A549 (cell line): ENCODE data around the gene MALAT1. TPM values are rescaled to one million over a fixed set of nuclear protein-coding genes. Genes with fewer than 3 reads are reported as not detected.

Experiments used
- ATAC-seq, 2 experiments: fragments of 200-7000 bp in 1 of 2; fragments of >200 bp in 1 of 2; cut with Nextera tagmentation in 1 of 2; cut with Tn5 transposase in 1 of 2; 3 replicates each; pipeline versions ENCODE4 v1.8.0 to v1.9.1; 2018 to 2020; ENCODE audit warnings: mild to moderate bottlenecking in 1 of 2, moderate library complexity in 1 of 2
- CTCF ChIA-PET: fragments of 300-600 bp; sonication (Branson Sonifier 250); formaldehyde crosslinking; extraction: SDS; loops from one replicate; lab custom pipeline; 2021; ENCODE audit warnings: antibody characterized with exemption, inconsistent platforms; lab: Yijun Ruan, JAX
- POLR2A ChIA-PET: fragments of 350-600 bp; formaldehyde crosslinking; extraction: SDS; loops from one replicate; lab custom pipeline; 2021; ENCODE audit warnings: antibody characterized with exemption, inconsistent platforms; lab: Yijun Ruan, JAX
- DNase-seq, 2 experiments: peaks; one replicate each; pipeline versions ENCODE4 v3.0.0 to v3.0.0-alpha.2; 2011 to 2016; ENCODE audit warnings: low read depth in 1 of 2, low spot score in 1 of 2
- FAIRE-seq: peaks from 2 replicates; lab custom pipeline; 2011; peaks lifted over from hg19 to GRCh38; lab: Jason Lieb, UNC
- H3K27ac ChIP-seq, 2 experiments: fragments of >200 bp; sonication (Bioruptor Twin); formaldehyde crosslinking; 3 replicates each; pipeline ENCODE4 v1.5.1; 2016 to 2017
- H3K4me1 ChIP-seq: fragments of >200 bp; sonication (Bioruptor Twin); formaldehyde crosslinking; 3 replicates; pipeline ENCODE4 v1.6.1; 2016
- H3K4me2 ChIP-seq: fragments of >200 bp; sonication (Bioruptor Twin); formaldehyde crosslinking; 3 replicates; pipeline ENCODE4 v1.6.1; 2016
- H3K4me3 ChIP-seq: fragments of >200 bp; sonication (Bioruptor Twin); formaldehyde crosslinking; 3 replicates; pipeline ENCODE4 v1.5.1; 2016
- H3K9me3 ChIP-seq: fragments of >200 bp; sonication (Bioruptor Twin); formaldehyde crosslinking; 3 replicates; pipeline ENCODE4 v1.6.1; 2016
- FOSB ChIP-seq: fragments of 250-450 bp; sonication (Bioruptor Pico); IDR thresholded peaks from 2 replicates; pipeline ENCODE4 v1.5.0; 2020; ENCODE audit warnings: mild to moderate bottlenecking, moderate library complexity
- HDAC2 ChIP-seq: fragments of 200-600 bp; sonication (generic); IDR thresholded peaks from 2 replicates; pipeline ENCODE4 v1.6.1; 2016
- HOXA7 ChIP-seq: fragments of 250-450 bp; sonication (Bioruptor Pico); IDR thresholded peaks from 2 replicates; pipeline ENCODE4 v1.5.0; 2020; ENCODE audit warnings: mild to moderate bottlenecking, moderate library complexity
- NFE2L2 ChIP-seq: fragments of 150-350 bp; conservative IDR thresholded peaks from 2 replicates; pipeline ENCODE4 v1.6.1; 2014; ENCODE audit warnings: low read length
- RARB ChIP-seq: fragments of 250-450 bp; sonication (Bioruptor Pico); IDR thresholded peaks from 2 replicates; pipeline ENCODE4 v1.8.0; 2021; ENCODE audit warnings: mild to moderate bottlenecking, moderate library complexity
- SMC3 ChIP-seq: fragments of >200 bp; sonication (Bioruptor Twin); formaldehyde crosslinking; IDR thresholded peaks from 3 replicates; pipeline ENCODE4 v1.6.1; 2018; ENCODE audit warnings: inconsistent platforms
- TP53 ChIP-seq: fragments of 250-450 bp; sonication (Bioruptor Pico); IDR thresholded peaks from 2 replicates; pipeline ENCODE4 v1.5.0; 2021; ENCODE audit warnings: mild to moderate bottlenecking, moderate library complexity
- WGBS: methylation state at CpG from one replicate; pipeline ENCODE4 v1.1.6; 2017; ENCODE audit errors: missing lambda C conversion rate; 5-methylcytosine and 5-hydroxymethylcytosine counted together
- polyA plus RNA-seq, 4 experiments: library from polyadenylated mRNA; depleted of rRNA in 3 of 4; stranded (reverse); fragments of >200 nt; fragmentation: RNase III in 1 of 4; extraction: RNeasy Plus Mini Kit Qiagen cat#74134 plus additional on column Dnase treatment in 1 of 4; gene quantifications; 2 replicates in 3 of 4; 3 replicates in 1 of 4; pipeline ENCODE4 v1.2.3, GENCODE V29; 2011 to 2017
- TF ChIP-seq, protein P1 (sequence below): fragments of 250-450 bp; sonication (Bioruptor Pico); IDR thresholded peaks from 2 replicates; pipeline ENCODE4 v1.5.0; 2020; ENCODE audit warnings: low read depth, mild to moderate bottlenecking, moderate library complexity
- TF ChIP-seq, protein P2 (sequence below): fragments of 200-600 bp; sonication (generic); IDR thresholded peaks from 2 replicates; pipeline ENCODE4 v1.6.1; 2016; ENCODE audit warnings: antibody characterized with exemption, mild to moderate bottlenecking, moderate library complexity
- TF ChIP-seq, protein P3 (sequence below): fragments of >200 bp; sonication (Bioruptor Twin); formaldehyde crosslinking; IDR thresholded peaks from 3 replicates; pipeline ENCODE4 v1.6.1; 2016
- TF ChIP-seq, protein P4 (sequence below): fragments of >200 bp; sonication (Bioruptor Twin); formaldehyde crosslinking; IDR thresholded peaks from 3 replicates; pipeline ENCODE4 v1.5.1; 2016
- TF ChIP-seq, protein P5 (sequence below): fragments of 250-450 bp; sonication (Bioruptor Pico); IDR thresholded peaks from 2 replicates; pipeline ENCODE4 v1.5.0; 2021; ENCODE audit warnings: mild to moderate bottlenecking, moderate library complexity, borderline replicate concordance

Gene MALAT1
- polyA plus RNA-seq, 2 of the 4 experiments (the other 2 are of a cell fraction), result 188 to 1,041 TPM

DNA sequence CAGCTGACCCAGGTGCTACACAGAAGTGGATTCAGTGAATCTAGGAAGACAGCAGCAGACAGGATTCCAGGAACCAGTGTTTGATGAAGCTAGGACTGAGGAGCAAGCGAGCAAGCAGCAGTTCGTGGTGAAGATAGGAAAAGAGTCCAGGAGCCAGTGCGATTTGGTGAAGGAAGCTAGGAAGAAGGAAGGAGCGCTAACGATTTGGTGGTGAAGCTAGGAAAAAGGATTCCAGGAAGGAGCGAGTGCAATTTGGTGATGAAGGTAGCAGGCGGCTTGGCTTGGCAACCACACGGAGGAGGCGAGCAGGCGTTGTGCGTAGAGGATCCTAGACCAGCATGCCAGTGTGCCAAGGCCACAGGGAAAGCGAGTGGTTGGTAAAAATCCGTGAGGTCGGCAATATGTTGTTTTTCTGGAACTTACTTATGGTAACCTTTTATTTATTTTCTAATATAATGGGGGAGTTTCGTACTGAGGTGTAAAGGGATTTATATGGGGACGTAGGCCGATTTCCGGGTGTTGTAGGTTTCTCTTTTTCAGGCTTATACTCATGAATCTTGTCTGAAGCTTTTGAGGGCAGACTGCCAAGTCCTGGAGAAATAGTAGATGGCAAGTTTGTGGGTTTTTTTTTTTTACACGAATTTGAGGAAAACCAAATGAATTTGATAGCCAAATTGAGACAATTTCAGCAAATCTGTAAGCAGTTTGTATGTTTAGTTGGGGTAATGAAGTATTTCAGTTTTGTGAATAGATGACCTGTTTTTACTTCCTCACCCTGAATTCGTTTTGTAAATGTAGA is 1.7 kb downstream of the MALAT1 start (continued):
- TF ChIP-seq, protein P1, sequence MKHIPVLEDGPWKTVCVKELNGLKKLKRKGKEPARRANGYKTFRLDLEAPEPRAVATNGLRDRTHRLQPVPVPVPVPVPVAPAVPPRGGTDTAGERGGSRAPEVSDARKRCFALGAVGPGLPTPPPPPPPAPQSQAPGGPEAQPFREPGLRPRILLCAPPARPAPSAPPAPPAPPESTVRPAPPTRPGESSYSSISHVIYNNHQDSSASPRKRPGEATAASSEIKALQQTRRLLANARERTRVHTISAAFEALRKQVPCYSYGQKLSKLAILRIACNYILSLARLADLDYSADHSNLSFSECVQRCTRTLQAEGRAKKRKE (CRISPR knock-in tag), result peak; percentile 74; the same call in 1 of the 2 replicates
- TF ChIP-seq TP53 (CRISPR knock-in tag), result peak; percentile 98
- TF ChIP-seq NFE2L2, result no peak
- TF ChIP-seq, protein P2, sequence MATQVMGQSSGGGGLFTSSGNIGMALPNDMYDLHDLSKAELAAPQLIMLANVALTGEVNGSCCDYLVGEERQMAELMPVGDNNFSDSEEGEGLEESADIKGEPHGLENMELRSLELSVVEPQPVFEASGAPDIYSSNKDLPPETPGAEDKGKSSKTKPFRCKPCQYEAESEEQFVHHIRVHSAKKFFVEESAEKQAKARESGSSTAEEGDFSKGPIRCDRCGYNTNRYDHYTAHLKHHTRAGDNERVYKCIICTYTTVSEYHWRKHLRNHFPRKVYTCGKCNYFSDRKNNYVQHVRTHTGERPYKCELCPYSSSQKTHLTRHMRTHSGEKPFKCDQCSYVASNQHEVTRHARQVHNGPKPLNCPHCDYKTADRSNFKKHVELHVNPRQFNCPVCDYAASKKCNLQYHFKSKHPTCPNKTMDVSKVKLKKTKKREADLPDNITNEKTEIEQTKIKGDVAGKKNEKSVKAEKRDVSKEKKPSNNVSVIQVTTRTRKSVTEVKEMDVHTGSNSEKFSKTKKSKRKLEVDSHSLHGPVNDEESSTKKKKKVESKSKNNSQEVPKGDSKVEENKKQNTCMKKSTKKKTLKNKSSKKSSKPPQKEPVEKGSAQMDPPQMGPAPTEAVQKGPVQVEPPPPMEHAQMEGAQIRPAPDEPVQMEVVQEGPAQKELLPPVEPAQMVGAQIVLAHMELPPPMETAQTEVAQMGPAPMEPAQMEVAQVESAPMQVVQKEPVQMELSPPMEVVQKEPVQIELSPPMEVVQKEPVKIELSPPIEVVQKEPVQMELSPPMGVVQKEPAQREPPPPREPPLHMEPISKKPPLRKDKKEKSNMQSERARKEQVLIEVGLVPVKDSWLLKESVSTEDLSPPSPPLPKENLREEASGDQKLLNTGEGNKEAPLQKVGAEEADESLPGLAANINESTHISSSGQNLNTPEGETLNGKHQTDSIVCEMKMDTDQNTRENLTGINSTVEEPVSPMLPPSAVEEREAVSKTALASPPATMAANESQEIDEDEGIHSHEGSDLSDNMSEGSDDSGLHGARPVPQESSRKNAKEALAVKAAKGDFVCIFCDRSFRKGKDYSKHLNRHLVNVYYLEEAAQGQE, result peak; percentile 41
- TF ChIP-seq, protein P3, sequence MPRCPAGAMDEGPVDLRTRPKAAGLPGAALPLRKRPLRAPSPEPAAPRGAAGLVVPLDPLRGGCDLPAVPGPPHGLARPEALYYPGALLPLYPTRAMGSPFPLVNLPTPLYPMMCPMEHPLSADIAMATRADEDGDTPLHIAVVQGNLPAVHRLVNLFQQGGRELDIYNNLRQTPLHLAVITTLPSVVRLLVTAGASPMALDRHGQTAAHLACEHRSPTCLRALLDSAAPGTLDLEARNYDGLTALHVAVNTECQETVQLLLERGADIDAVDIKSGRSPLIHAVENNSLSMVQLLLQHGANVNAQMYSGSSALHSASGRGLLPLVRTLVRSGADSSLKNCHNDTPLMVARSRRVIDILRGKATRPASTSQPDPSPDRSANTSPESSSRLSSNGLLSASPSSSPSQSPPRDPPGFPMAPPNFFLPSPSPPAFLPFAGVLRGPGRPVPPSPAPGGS, result 0 out of 3 replicates have a peak, but pooled peaks have one; percentile 34
- TF ChIP-seq, protein P4, sequence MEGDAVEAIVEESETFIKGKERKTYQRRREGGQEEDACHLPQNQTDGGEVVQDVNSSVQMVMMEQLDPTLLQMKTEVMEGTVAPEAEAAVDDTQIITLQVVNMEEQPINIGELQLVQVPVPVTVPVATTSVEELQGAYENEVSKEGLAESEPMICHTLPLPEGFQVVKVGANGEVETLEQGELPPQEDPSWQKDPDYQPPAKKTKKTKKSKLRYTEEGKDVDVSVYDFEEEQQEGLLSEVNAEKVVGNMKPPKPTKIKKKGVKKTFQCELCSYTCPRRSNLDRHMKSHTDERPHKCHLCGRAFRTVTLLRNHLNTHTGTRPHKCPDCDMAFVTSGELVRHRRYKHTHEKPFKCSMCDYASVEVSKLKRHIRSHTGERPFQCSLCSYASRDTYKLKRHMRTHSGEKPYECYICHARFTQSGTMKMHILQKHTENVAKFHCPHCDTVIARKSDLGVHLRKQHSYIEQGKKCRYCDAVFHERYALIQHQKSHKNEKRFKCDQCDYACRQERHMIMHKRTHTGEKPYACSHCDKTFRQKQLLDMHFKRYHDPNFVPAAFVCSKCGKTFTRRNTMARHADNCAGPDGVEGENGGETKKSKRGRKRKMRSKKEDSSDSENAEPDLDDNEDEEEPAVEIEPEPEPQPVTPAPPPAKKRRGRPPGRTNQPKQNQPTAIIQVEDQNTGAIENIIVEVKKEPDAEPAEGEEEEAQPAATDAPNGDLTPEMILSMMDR, result no peak

DNA sequence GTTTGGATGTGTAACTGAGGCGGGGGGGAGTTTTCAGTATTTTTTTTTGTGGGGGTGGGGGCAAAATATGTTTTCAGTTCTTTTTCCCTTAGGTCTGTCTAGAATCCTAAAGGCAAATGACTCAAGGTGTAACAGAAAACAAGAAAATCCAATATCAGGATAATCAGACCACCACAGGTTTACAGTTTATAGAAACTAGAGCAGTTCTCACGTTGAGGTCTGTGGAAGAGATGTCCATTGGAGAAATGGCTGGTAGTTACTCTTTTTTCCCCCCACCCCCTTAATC is 2.3 kb downstream of the MALAT1 start:
- TF ChIP-seq FOSB (peak; percentile 95), HDAC2 (no peak), RARB (0 out of 2 replicates have a peak, but pooled peaks have one; percentile 12), SMC3 (no peak), HOXA7 (CRISPR knock-in tag) (peak; percentile 97)
- TF ChIP-seq, protein P5, sequence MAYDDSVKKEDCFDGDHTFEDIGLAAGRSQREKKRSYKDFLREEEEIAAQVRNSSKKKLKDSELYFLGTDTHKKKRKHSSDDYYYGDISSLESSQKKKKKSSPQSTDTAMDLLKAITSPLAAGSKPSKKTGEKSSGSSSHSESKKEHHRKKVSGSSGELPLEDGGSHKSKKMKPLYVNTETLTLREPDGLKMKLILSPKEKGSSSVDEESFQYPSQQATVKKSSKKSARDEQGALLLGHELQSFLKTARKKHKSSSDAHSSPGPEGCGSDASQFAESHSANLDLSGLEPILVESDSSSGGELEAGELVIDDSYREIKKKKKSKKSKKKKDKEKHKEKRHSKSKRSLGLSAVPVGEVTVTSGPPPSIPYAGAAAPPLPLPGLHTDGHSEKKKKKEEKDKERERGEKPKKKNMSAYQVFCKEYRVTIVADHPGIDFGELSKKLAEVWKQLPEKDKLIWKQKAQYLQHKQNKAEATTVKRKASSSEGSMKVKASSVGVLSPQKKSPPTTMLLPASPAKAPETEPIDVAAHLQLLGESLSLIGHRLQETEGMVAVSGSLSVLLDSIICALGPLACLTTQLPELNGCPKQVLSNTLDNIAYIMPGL (CRISPR knock-in tag), result peak; percentile 78; the same call in 1 of the 2 replicates
- CTCF ChIA-PET, result interaction anchor here (2.6 to 30.0 kb wide), 3 partner anchors 8 to 32 kb away, joined by 8 to 947 read pairs (median 39); no protein-coding TSS in a partner anchor
- Histone ChIP-seq H3K4me3 (peak overlapping the region; percentile 90), H3K9me3 (no peaks in the 10 kb centered on the region), H3K4me2 (peak overlapping the region; percentile 84), H3K27ac (peak overlapping the region; percentile 98 to 100), H3K4me1 (peaks cover 19% of the 10 kb centered on the region)
- DNase-seq (no peak), ATAC-seq (no peak), FAIRE-seq (no peak)
- POLR2A ChIA-PET, result interaction anchor here (13.6 to 26.7 kb wide), 4 partner anchors 11 to 79 kb away, joined by 402 to 1006 read pairs (median 626); partner anchors contain the start of gene NEAT1
- WGBS, result 0% methylated on average over 2 of the region's 2 CpGs
